WI38 (cell line): ENCODE measurements around the gene PES1.

Source experiments
- H3K4me3 ChIP-seq: 2 replicates; pipeline ENCODE4 v1.5.1; 2011; ENCODE audit warnings: low read depth, mild to moderate bottlenecking, control low read depth, low read length
- CTCF ChIP-seq: IDR thresholded peaks from 2 replicates; pipeline ENCODE4 v1.5.1; 2012; ENCODE audit warnings: low read depth, mild to moderate bottlenecking, control low read depth, low read length

Gene PES1

GRCh38 chr22:30582788-30583545, 8.7 kb downstream of the PES1 start:
- H3K4me3 ChIP-seq, result no peak overlapping the region
- no peak for TF ChIP-seq CTCF

DNA sequence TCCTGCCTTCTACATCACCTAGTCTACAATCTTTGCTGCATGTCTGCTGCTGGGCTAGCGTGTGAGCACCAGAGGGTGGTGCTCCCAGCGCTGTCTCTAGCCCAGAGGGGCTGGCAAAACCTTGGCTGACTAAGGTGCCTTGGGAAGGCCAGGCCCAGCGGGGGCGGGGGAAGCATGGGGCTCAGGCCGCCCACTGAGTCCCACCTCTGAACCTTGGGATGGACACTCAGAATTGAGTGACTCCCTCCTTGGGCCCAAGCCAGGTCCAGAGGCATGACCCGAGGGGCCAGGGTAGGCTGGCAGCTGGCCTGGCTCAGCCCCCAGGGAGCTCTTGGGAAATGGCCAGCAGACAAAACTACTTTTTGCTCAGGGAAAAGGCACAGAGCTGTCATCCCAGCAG, 9.7 kb downstream of the PES1 start:
- no peak for TF ChIP-seq CTCF

GRCh38 chr22:30580896-30581295, 10.8 kb downstream of the PES1 start:
- no peak for TF ChIP-seq CTCF
- no peak overlapping the region for H3K4me3 ChIP-seq

More for the DNA sequence above, 9.7 kb downstream of the PES1 start:
- H3K4me3 ChIP-seq, result no peak overlapping the region

DNA sequence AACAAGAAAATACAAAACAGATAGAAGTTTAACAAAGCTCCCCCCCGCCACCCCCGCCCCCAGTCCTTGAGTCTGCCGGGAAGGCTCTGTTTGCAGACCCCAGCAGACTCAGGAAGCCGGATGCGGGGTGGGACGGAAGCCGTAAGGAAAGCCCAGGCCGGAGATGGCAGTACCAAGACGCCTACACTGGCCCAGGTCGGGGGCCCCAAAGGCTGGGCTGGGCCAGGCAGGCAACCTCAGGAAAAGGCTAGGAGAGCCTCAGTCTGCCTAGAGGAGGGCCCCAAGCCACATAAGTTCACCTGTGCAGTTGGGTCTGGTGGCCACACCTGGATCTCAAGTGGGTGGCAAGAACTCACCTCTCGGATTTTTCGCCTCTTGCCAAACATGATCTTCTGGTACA, 13.2 kb downstream of the PES1 start:
- H3K4me3 ChIP-seq, result no peak overlapping the region
- TF ChIP-seq CTCF, result no peak

- TF ChIP-seq CTCF, result no peak
- no peak overlapping the region for H3K4me3 ChIP-seq
Observed at GRCh38 chr22:30575859-30576258, 15.9 kb downstream of the PES1 start.

- H3K4me3 ChIP-seq, result no peak overlapping the region
- no peak for TF ChIP-seq CTCF
Observed at GRCh38 chr22:30574997-30575671, 16.6 kb downstream of the PES1 start.
